GM18526 (cell line): ENCODE data around the gene PGS1.

Experiments used
- POLR2A ChIP-seq: IDR thresholded peaks from 3 replicates; pipeline ENCODE4 v1.6.1; 2011; ENCODE audit not compliant: insufficient read length; ENCODE audit errors: extremely low read depth

PGS1 gene

DNA sequence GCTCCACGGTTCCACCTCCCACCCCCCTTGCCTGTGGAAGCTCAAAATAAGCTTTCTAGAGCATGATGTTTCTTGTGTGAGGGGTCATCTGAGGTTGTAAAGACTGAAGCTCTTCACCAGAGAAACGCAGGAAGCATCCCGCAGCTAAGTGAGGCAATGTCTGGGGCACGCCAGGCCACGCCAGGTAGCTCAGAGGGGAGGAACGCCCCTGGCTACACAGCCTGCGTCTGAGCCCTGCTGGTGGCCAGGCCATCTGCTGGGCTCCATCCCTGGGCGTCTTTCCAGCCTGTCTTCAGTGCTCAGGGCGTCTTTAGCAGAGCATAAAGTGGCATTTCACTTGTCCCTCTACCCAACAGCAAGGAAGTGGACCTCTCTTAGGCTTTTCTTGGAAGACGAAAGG, 33.8 kb upstream of the PGS1 start:
- TF ChIP-seq POLR2A: no peak

DNA sequence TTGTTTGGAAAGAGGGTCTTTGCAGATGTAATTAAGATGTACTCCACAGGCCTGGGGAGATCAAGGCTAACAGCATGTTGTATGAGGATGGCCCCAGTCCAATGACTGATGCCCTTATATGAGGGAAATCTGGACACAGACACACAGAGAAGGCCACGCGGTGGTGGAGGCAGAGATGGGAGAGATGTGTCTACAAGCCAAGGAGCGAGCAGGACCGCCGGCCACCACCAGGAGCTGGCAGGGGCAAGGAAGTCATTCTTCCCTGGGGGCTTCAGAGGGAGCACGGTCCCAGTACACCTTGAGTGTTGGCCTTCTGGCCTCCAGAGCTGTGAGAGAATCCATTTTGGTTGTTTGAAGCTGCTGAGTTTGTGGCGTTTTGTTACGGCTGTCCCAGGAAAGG, 33.3 kb upstream of the PGS1 start:
- no peak for TF ChIP-seq POLR2A

DNA sequence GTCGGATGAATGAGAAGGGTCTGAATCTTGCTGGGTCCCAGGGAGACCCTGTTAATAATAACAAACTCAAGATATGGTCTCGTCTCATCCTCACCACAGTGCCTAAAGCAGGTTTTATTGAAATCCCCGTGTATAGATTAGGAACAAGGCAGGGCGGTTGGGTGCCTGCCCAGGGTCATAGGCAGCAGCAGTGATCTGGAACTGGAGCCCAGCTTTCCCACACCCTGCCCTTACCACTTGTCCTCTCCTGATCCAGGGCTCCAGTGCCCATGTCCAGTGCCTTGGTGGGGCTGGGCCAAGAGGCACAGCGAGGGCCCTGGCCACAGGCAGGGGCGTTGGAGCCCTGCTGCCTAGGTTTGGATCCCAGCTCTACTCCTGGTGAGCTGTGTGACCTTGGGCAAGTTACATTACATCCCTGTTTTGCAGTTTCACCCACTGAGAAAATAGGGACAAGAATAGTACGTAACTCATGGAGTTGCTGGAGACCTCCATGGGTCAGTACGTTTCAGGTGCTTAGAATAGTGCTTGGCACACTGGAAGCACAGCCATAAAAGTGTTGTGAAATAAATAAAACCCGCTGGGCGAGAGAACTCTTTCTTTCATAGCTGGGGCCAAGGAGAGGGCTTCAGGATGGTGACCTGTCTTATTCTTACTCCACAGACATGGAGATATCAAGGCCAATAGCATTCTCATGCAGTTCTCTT, 32.5 kb upstream of the PGS1 start:
- TF ChIP-seq POLR2A: no peak

DNA sequence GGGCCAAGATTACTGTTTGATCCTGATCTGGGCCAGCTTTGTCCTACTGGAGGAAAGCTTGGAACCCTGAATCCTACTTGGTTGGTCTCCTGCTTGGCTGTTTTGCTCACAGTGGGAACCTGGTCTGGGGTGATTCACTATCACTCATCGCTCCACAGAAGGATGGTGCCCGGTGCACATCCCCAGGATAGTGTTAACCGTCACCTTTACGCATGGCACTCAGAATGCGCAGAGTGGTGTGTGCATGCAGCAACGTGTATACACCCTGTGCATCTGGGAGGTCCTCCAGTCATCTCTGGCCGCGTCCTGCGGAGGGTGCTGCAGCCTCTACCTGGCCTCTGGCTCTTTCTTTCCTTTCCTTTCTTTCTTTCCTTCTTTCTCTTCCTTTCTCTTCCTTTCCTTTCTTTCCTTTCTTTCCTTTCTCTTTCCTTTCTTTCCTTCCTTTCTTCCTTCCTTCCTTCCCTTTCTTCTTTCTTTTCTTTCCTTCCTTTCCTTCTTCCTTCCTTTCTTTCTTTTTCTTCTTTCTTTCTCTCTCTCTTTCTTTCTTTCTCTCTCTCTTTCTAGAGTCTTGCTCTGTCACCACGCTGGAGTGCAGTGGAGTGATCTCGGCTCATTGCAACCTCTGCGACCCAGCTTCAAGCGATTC, 31.7 kb upstream of the PGS1 start:
- TF ChIP-seq POLR2A: no peak

DNA sequence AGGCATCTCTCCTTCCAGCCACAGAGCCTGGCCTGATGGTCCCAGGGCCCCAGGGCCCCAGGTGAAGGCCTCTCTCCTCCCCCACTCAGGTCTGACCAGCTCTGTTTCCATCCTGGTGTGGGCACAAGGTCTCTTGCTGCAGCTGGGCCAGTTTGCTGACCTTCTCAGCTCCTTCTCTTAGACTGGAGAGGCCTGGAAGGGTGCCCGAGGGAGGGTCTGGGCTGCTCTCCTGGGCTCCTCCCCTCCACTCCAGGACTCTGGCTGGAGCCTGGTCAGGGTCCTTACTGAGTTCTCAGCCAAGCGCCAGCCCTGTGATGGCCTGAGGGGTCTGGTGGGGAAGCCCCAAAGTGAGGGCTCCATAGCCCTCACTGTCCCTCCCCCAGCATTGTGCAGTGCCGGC, 31.0 kb upstream of the PGS1 start:
- TF ChIP-seq POLR2A: no peak

DNA sequence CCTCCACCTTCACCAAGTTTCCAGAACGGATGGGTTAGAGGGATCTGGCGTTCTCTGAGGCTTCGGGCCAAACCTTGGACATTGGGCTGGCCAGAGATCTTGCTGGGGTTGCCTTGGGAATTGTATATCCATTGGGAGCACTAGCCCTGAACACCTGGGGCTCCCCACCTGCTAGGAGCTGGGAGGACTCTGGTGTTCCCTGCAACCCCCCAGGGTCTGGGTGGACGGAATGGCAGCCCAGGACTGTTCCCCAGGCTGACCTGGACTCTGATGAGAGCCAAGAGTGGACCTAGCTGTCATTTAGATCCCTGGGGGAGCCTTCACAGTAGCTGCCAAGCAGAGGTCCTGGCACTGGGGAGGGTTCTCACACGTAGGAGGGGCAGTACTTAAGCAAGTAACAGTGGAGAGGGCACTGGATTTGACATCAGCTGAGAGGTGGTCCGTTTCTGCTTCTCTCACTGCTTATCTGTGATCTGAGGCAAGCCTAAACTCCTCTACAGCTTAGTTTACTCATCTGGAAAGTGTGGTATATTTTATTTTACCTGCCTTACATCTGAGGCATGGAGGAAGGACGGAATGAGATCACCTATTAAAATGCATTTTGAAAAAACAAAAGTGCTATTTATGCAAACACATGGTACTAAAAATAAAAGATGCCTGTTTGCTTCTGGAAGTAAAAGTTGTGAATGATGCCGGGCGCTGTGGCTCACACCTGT, 30.2 kb upstream of the PGS1 start:
- no peak for TF ChIP-seq POLR2A

DNA sequence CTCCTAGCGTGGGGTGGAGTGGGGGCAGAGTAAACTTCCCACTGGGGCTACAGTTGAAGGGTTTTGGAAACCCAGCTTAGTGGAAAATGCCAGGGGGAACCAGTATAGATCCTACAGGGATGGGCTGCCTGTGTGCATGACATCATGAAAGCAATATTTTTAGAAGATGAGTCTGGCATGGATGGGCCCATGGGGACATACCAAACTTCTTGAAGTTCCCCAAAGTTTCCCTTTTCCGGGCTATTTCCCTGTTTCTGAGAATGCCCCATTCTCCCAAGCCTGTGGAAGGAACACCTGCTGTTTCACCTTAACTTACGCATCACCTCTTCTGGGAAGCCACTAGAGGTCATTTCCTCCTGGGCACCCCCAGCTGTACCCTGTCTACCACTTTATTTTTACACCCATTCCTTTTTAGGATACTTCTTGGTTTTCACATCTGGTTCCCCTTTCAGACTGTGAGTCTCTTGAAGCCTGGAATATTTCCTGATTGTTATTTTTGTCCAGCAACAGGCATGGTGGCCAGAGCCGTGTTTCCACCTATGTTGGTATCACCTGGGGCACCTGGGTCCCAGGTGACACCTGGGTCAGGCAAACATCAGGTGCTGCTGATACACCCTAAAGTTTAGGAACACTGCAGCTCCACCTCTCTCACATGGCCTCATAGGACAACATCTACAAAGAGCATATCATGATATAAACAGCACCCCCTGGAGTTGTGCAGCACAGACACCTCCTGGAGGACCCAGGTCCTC, 28.4 kb upstream of the PGS1 start:
- TF ChIP-seq POLR2A: no peak

DNA sequence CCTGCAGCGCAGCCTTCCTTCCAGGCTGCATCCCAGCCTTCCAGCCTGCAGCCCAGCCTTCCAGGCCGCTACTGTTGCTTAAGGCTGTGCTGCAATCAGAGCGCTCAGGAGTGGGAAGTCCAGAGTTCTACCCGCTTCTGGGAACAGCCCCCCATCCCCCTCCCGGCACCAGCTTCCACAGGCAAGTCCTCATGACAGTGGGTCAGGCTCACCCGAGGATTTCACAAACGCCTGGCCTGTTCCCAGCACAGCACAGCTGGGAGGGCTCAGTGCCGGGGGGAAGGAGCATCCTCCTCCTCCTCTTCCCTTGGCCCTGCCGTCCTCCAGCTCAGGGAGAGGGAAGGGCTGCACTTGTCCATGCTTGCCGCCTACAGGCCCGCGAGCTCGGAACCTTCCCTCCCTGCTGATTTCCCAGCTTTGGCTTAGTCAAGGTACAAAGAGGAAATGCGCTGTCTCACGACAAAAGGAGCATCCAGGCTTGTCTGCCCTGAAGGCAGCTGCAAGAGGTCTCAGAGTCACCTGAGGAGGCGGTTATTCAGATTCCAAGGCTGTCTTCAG, 26.9 kb upstream of the PGS1 start:
- TF ChIP-seq POLR2A: no peak

DNA sequence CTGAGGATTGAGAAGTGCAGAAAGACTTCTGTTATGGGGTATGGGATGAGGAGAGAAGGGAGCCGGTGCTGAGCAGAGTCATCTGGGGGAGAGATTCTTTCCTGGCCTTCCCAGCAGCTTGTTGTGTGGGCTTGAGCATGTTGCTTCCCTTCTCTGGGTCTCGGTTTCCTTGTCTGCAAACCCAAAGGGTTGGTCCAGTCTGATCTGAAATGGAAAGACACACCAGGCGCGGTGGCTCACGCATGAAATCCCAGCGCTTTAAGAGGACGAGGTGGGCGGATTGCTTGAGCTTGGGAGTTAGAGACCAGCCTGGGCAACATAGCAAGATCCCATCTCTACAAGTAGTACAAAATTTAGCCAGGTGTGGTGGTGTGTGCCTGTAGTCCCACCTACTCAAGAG, 24.6 kb upstream of the PGS1 start:
- TF ChIP-seq POLR2A: no peak

DNA sequence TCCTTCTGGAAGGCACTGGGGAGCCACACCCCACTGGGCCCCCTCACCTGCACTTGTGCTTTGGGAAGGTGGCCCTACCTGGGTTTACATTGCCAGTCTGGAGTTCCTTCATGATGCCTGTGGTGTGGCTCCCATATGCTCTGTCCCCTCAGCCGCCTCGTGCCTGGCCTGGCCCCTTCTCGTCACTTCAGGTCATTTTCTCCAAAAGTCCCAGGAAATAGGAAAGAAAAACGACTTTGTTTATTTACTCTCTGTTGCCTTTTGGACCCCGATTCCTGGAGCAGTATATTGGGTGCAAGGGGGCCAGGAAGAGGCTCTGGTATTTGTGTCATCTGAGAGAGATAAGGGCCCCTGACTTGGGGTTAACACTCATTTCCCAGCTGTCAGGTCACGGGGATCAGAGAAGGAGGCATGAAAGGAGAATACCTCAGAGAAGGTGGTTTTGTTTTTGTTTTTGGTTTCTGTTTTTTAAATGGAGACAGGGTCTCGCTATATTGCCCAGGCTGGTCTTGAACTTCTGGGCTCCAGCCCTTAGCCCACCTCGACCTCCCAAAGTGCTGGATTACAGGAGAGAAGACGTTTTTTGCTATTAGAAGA, 23.3 kb upstream of the PGS1 start:
- TF ChIP-seq POLR2A: no peak

DNA sequence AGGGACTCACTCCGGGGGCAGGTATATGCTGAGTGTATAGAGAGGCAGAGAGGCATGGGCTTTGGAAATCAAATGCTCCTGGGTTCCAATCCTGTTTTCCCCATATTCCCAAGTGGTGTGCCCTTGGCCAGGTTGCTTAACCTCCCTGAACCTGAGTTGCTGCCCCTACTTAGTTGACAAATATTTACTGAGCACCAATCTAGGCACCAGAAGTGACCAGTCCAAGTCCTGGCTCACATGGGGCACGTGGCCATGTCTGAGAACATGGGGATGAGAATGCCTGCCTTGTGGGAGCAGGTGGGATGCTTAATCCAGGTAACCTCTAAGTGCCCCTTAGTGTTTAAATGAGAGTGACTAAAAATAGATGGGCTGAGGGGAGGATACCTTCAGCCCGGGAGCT, 22.7 kb upstream of the PGS1 start:
- TF ChIP-seq POLR2A: no peak

DNA sequence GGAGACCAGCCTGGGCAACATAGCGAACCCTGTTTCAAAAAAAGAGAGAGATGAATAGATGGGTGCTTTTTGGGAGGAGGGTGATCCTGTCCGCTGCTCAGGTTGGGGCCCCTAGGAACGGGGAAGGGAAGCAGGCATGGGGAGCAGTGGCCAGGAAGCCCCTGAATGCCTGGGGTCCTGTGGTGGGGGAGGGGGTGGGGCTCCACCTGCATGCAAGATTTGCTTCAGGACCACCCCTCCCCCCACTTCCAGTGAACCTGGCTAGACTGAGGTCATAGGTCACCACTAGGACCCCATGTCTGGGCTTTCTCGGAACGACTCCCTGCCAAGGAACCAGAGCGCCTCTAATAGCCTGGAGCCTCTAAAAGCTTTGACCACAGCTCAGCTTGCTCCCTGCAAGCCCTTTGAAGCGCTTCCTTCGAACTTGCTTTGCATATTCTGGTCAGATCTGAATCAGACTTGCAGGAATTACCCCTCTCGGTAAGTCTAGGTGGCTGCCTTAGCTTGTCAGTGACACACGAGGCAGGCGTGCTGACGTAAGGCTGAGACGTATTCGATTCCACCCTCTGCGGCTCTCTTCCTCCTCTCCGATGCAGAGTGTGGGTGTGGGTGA, 22.2 kb upstream of the PGS1 start:
- peak; percentile 49 for TF ChIP-seq POLR2A

DNA sequence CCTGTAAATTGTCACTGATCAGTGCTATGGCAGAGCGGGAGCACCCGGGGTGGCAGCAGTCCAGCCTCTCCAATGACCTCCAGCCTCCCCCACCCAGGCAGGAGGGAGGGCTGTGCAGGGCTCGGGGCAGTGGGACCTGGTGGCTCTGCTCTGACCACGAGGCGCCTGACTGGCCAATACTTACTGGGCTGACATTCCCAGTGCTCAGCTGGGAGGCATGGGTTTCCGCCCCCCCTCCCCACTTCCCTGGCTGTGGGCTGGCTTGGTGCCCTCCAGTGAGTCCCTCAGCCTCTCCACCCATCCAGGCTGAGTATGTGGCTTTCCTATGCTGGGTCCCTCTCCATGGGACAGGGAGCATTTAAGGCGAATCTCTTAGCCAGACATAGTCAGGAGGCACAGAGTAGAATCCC, 21.3 kb upstream of the PGS1 start:
- no peak for TF ChIP-seq POLR2A

DNA sequence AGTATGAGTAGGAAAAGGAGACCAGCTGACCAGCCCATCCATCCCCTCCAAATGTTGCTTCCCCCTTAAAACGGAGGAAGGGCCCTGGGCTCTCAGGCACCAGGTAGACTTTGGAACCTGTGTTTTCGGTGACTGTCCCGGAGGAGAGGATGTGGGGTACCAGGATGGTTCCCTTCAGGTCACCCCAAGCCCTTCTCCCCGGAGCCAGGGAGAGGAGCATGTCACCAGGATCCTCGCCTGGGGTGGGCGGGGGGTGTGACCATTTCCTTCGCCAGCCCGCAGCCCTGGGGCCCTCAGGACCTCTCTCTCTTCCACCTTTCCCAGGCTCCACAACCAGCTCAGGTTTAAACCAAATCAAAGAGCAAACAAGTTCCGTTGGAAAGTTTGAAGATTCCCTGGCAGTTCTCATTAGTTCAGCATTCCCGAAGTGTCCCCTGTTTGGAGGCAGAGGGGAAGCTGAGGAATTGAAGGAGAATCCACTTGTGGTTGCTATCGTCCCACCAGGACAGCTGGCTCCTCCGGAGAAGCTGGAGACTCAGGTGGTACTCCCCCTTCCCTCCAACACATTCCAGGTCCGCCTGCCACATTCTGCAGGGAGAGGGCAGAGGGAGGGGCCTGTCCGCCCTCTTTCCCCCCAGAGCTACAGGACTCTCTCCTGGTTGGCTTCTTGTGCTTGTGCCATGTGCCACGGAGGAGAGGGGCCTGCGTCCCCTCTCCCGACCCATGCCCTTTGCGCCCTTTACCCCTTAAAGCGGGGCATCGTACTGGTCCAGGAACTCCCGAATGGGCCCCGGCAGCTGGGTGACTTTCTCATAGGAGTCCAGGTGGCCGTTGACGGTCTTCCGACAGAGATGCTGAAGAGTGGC, 20.5 kb upstream of the PGS1 start:
- TF ChIP-seq POLR2A: no peak
